Neural cell (in vitro differentiated cells): Measurements from ENCODE around the gene ZNRF2. TPM values are rescaled to one million over a fixed set of nuclear protein-coding genes. Genes with fewer than 3 reads are reported as not detected.

ENCODE experiments used
- H2AFZ ChIP-seq: fragments of 200-600, 300-800 bp; sonication (generic), shearing (Covaris generic); 2 replicates; pipeline ENCODE4 v1.6.0; 2014; ENCODE audit warnings: low read depth, mild to moderate bottlenecking, antibody characterized with exemption, low read length, moderate library complexity
- H3F3A ChIP-seq: fragments of 200-600 bp; shearing (Covaris generic); 2 replicates; pipeline ENCODE4 v1.6.1; 2016; ENCODE audit warnings: mild to moderate bottlenecking, moderate library complexity, mixed read lengths, antibody characterized with exemption, low read length; ENCODE audit not compliant: insufficient read depth, poor library complexity, severe bottlenecking
- H3K27ac ChIP-seq: fragments of 200-600, 300-800 bp; sonication (generic), shearing (Covaris generic); 2 replicates; pipeline ENCODE4 v1.5.1; 2014; ENCODE audit warnings: mild to moderate bottlenecking, low read length, moderate library complexity
- H3K27me3 ChIP-seq: fragments of 300-800, 200-600 bp; sonication (generic), shearing (Covaris generic); 2 replicates; pipeline ENCODE4 v1.6.0; 2014; ENCODE audit warnings: mild to moderate bottlenecking, low read depth, low read length, moderate library complexity; ENCODE audit not compliant: insufficient read depth
- H3K36me3 ChIP-seq: fragments of 300-800, 200-600 bp; sonication (generic), shearing (Covaris generic); 2 replicates; pipeline ENCODE4 v1.5.1; 2014; ENCODE audit warnings: mild to moderate bottlenecking, antibody characterized with exemption, low read length, moderate library complexity; ENCODE audit not compliant: insufficient read depth
- H3K4me2 ChIP-seq: fragments of 300-800, 200-600 bp; sonication (generic), shearing (Covaris generic); 2 replicates; pipeline ENCODE4 v1.6.0; 2014; ENCODE audit warnings: mild to moderate bottlenecking, low read length
- H3K4me3 ChIP-seq: fragments of 300-800, 200-600 bp; sonication (generic), shearing (Covaris generic); 2 replicates; pipeline ENCODE4 v1.5.1; 2014; ENCODE audit warnings: mild to moderate bottlenecking, low read length, moderate library complexity
- H3K79me2 ChIP-seq: fragments of 200-600 bp; shearing (Covaris generic); replicated peaks from 2 replicates; pipeline ENCODE4 v1.6.0; 2014; ENCODE audit warnings: mild to moderate bottlenecking, low read length, moderate library complexity; ENCODE audit not compliant: insufficient read depth
- H3K9ac ChIP-seq: fragments of 300-800, 200-600 bp; sonication (generic), shearing (Covaris generic); 2 replicates; pipeline ENCODE4 v1.6.1; 2016; ENCODE audit warnings: mild to moderate bottlenecking, low read length, mixed read lengths
- H3K9me2 ChIP-seq: fragments of 200-600 bp; shearing (Covaris generic); 2 replicates; pipeline ENCODE4 v1.6.1; 2016; ENCODE audit warnings: mild to moderate bottlenecking, low read length, mixed read lengths; ENCODE audit not compliant: insufficient read depth
- H3K9me3 ChIP-seq: fragments of 200-600, 300-800 bp; sonication (generic), shearing (Covaris generic); 2 replicates; pipeline ENCODE4 v1.6.1; 2016; ENCODE audit warnings: mild to moderate bottlenecking, mixed run types, low read length, moderate library complexity, mixed read lengths
- H4K20me1 ChIP-seq: fragments of 200-600 bp; shearing (Covaris generic); 2 replicates; pipeline ENCODE4 v1.6.1; 2016; ENCODE audit warnings: mild to moderate bottlenecking, mixed run types; ENCODE audit not compliant: insufficient read depth
- CTCF ChIP-seq: fragments of 450-650 bp; IDR thresholded peaks from 2 replicates; pipeline ENCODE4 v1.5.1; 2014; ENCODE audit warnings: antibody characterized with exemption, mild to moderate bottlenecking, moderate library complexity; ENCODE audit not compliant: poor library complexity, severe bottlenecking
- EP300 ChIP-seq: fragments of 450-650 bp; conservative IDR thresholded peaks from 2 replicates; pipeline ENCODE4 v1.6.1; 2014; ENCODE audit warnings: antibody characterized with exemption, mild to moderate bottlenecking, moderate library complexity; ENCODE audit not compliant: poor library complexity, severe bottlenecking
- EZH2 ChIP-seq: fragments of 200-600, 300-800 bp; shearing (Covaris generic), sonication (generic); IDR thresholded peaks from 2 replicates; pipeline ENCODE4 v1.6.1; 2014; ENCODE audit warnings: antibody characterized with exemption, low read length, borderline replicate concordance, mild to moderate bottlenecking; ENCODE audit not compliant: insufficient read depth, poor library complexity, severe bottlenecking
- MXI1 ChIP-seq: fragments of 450-650 bp; conservative IDR thresholded peaks from 2 replicates; pipeline ENCODE4 v1.6.1; 2014; ENCODE audit warnings: antibody characterized with exemption, mild to moderate bottlenecking; ENCODE audit not compliant: poor library complexity, severe bottlenecking
- POLR2AphosphoS5 ChIP-seq: IDR thresholded peaks from 2 replicates; pipeline ENCODE4 v1.6.1; 2012
- RAD21 ChIP-seq: fragments of 450-650 bp; conservative IDR thresholded peaks from 2 replicates; pipeline ENCODE4 v1.6.1; 2014; ENCODE audit warnings: antibody characterized with exemption, mild to moderate bottlenecking, moderate library complexity
- REST ChIP-seq: IDR thresholded peaks from 2 replicates; pipeline ENCODE4 v1.6.1; 2012; ENCODE audit warnings: borderline replicate concordance
- SMC3 ChIP-seq: fragments of 450-650 bp; conservative IDR thresholded peaks from 2 replicates; pipeline ENCODE4 v1.6.1; 2014; ENCODE audit warnings: antibody characterized with exemption, mild to moderate bottlenecking, moderate library complexity; ENCODE audit not compliant: poor library complexity
- TAF1 ChIP-seq: IDR thresholded peaks from 2 replicates; pipeline ENCODE4 v1.6.1; 2012; ENCODE audit warnings: low read depth
- polyA plus RNA-seq: library from polyadenylated mRNA; depleted of rRNA; stranded (reverse); fragments of >200 nt; gene quantifications from 2 replicates; pipeline ENCODE4 v1.2.3, GENCODE V29; 2014

ZNRF2 gene
- polyA plus RNA-seq, 1 donor from 2014 or later: 12.2 TPM

- H2AFZ ChIP-seq: no peak overlapping the region
- TF ChIP-seq CTCF (no peak), RAD21 (no peak), REST (no peak), MXI1 (no peak), EP300 (no peak), TAF1 (no peak), SMC3 (no peak), EZH2 (no peak), POLR2AphosphoS5 (no peak)
- no peak overlapping the region for H3K27ac ChIP-seq
- no peaks in the 10 kb centered on the region for H4K20me1 ChIP-seq
- H3K27me3 ChIP-seq: no peaks in the 10 kb centered on the region
- H3K9me3 ChIP-seq: no peaks in the 10 kb centered on the region
- H3K79me2 ChIP-seq: no peaks in the 10 kb centered on the region
- no peaks in the 10 kb centered on the region for H3F3A ChIP-seq
- no peaks in the 10 kb centered on the region for H3K36me3 ChIP-seq
- H3K9me2 ChIP-seq: no peaks in the 10 kb centered on the region
- no peak overlapping the region for H3K9ac ChIP-seq
- no peak overlapping the region for H3K4me2 ChIP-seq
- H3K4me3 ChIP-seq: no peak overlapping the region
These were observed 65.4 kb downstream of the ZNRF2 start for GRCh38 chr7:30349816-30350215.

GRCh38 chr7:30351286-30351685, 66.9 kb downstream of the ZNRF2 start:
- no peak overlapping the region for H3K27ac ChIP-seq
- no peak for TF ChIP-seq CTCF
- no peak for TF ChIP-seq POLR2AphosphoS5
- TF ChIP-seq RAD21: no peak
- TF ChIP-seq SMC3: no peak
- no peak for TF ChIP-seq MXI1
- TF ChIP-seq EZH2: no peak
- H3K4me3 ChIP-seq: no peak overlapping the region
- no peak overlapping the region for H2AFZ ChIP-seq
- no peaks in the 10 kb centered on the region for H3K27me3 ChIP-seq
- peaks cover 3% of the 10 kb centered on the region for H3K79me2 ChIP-seq
- no peaks in the 10 kb centered on the region for H3K36me3 ChIP-seq
- no peaks in the 10 kb centered on the region for H3K9me2 ChIP-seq
- H3F3A ChIP-seq: no peaks in the 10 kb centered on the region
- H4K20me1 ChIP-seq: no peaks in the 10 kb centered on the region
- H3K9ac ChIP-seq: no peak overlapping the region
- H3K9me3 ChIP-seq: no peaks in the 10 kb centered on the region
- H3K4me2 ChIP-seq: no peak overlapping the region
